HG02884 (cell line): Measurements from ENCODE around the gene GMPR.

Source experiments
- ATAC-seq: cut with Tn5 transposase; IDR thresholded peaks from one replicate; pipeline ENCODE4 v1.9.1; 2021; ENCODE audit warnings: mild to moderate bottlenecking, moderate library complexity; ENCODE audit not compliant: unreplicated experiment

GMPR gene

GRCh38 chr6:16238057-16238962 lies at the start of gene GMPR:
GMPR (plus strand) TSS chr6:16238587; CDS start chr6:16238694, 107 bp downstream.
- ATAC-seq: no peak

GRCh38 chr6:16190214-16190613 lies 48.2 kb upstream of the GMPR start:
- no peak for ATAC-seq

- no peak for ATAC-seq
These were observed 42.0 kb upstream of the GMPR start for GRCh38 chr6:16196260-16196983.

GRCh38 chr6:16196984-16197546 lies 41.3 kb upstream of the GMPR start:
- no peak for ATAC-seq

GRCh38 chr6:16198061-16198705 lies 40.2 kb upstream of the GMPR start:
- no peak for ATAC-seq

- ATAC-seq: no peak
These were observed 38.6 kb upstream of the GMPR start for GRCh38 chr6:16199804-16200203.

- ATAC-seq: no peak
These were observed 38.0 kb upstream of the GMPR start for GRCh38 chr6:16200321-16200883.

GRCh38 chr6:16201706-16202105 lies 36.7 kb upstream of the GMPR start:
- no peak for ATAC-seq

GRCh38 chr6:16204653-16205376 lies 33.6 kb upstream of the GMPR start:
- ATAC-seq: peak; percentile 4

DNA sequence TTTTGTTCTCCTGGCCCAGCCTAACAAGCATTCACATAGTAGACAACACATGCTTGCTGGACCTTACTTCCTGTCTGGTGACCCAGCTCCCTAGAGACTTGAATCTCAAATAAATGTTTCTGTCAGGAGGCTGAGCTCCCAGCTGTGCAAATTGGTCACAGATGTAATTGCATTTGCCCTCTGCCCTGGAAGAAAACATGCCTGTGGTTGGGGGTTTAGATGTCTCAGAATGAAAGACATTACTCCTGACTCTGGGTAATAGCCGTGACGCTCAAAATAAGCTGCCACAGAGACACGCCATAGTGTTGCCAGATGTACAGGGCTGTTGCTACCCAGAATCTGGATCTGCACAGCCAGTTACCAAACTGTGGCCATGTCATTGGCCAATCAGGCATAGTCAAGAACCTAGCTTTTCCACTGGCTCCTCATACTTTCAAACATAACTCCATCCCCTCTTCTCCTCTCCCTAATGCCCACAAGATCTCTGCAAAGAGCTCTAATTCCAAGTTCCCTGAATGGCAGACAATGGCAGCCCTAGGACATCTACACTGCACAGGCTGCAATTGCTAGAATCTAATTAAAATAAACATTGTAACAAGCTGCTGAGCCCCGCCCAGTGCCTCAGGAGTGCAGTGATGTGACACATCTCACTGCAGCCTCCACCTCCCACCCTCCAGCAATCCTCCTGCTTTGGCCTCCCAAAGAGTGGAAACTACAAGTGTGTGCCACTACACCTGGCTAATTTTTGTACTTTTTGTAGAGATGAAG lies 32.8 kb upstream of the GMPR start:
- peak; percentile 84 for ATAC-seq

DNA sequence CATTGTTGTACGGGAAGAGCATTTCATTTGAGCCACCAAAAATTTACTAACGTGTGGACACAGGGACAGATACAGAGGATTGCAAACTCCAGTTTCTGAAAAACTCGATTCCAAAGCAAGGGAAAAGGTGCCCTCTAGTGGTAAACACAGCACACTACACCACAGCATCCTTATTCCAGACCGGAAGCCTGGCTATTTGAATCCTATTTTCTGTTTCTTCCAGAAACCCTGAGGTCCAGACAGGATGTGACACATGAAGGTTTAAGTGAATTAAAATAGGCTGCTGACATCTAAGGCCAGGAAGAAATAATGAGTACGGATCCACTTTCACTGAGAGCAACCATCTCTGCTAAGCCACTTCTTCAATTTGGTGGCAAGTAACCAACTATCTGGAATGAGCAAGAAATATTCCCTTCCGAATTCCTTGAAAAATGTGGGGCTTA lies 31.8 kb upstream of the GMPR start:
- ATAC-seq: no peak

DNA sequence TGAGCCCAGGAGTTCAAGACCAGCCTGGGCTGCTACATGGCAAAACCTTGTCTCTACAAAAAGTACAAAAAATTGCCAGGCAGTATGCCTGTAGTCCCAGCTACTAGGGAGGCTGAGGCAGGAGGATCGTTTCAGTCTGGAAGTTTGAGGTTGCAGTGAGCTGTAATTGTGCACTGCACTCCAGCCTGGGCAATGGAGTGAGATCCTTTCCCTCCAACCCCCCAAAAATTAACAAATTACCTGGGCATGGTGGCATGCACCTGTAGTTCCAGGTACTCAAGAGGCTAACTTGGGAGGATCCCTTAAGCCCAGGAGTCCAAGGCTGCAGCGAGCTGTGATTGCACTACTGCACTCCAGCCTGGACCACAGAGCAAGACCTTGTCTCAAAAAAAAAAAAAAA lies 29.4 kb upstream of the GMPR start:
- no peak for ATAC-seq

DNA sequence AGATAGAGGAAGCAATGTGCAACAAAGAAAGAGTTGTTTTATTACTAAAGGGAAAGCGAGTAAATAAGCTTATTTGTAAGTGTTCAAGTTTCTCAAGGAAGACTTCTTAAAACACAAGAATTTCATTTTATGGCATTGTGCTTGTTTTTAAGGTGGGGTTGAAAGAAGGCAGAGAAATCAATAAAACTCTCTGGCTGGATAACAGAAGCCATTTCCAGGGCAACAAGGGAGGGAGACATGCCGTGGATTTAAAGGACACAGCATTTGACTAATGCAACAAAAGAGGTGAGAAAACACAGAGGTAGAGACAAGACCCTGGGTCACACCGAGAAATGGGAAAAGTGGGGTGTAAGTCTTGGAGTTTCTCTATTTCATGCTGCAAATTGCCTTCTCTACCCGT lies 28.8 kb upstream of the GMPR start:
- ATAC-seq: no peak

- ATAC-seq: no peak
These were observed 26.1 kb upstream of the GMPR start for GRCh38 chr6:16212276-16212675.

- ATAC-seq: no peak
These were observed 21.8 kb upstream of the GMPR start for GRCh38 chr6:16216501-16217155.

DNA sequence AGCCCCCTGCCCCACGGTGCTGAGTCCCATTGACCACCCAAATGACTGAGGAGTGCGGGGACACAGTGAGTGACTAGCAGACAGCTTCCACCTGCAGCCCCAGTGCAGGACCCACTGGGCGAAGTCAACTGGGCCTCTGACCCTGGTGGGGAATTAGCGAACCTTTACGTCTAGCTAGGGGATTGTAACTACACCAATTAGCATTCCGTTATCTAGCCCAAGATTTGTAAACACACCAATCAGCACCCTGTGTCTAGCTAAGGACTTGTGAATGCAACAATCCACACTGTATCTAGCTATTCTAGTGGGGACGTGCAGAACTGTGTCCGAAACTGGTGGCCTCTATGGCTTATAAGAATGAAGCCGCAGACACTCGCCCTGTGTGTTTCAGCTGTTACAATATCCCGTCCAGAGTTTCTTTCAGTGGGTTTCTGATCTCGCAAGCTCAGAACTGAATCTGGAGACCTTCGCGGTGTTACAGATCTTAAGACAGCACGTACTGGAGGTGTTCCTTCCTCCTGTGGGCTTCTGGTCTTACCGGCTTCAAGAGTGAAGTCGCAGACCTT lies 21.1 kb upstream of the GMPR start:
- no peak for ATAC-seq

- no peak for ATAC-seq
These were observed 15.6 kb upstream of the GMPR start for GRCh38 chr6:16222826-16223225.

DNA sequence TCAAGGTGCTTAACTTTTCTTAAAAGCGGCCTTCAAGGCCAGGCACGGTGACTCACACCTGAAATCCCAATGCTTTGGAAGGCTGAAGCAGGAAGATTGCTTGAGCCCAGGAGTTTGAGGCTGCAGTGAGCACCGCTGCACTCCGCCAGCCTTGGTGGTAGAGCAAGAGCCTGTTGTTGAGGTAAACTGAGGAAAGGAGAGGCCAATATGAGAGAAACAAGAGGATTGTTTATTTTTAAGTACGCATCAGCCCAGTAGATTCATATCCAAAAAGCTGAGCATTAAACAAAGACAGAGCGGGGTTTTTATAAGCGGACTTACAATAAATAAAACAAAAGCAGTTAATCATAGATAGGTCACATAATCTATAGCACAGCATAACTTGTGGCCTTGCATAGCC lies 15.0 kb upstream of the GMPR start:
- no peak for ATAC-seq

DNA sequence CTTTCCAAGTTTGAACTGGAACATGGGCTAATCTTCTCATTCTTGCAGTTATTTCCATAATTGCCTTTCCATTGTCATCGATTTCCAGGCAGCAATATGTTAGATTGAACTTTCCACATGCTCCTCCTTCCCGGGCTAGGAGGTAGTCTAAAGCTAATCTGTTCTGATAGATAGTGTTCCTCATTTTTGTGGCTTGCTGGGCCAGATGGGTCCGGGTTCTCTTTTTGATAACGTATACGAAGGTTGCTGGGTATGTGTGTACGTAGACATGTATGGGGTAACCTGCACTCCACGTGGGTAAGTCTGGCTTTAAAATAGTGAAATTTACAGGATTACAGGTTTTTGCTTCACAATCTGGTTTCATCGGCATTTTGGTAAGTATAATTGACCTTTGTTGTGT lies 14.0 kb upstream of the GMPR start:
- no peak for ATAC-seq
